ENCODE results near the gene MKNK1.

GRCh38 chr1:46513536-46513935, 90.5 kb downstream of the MKNK1 start:
- no peak for TF ChIP-seq CTCF (IDR thresholded peaks at IDR 0.05)
- no peak for TF ChIP-seq GABPA (IDR thresholded peaks at IDR 0.05; ENCODE audit: low read depth)
- no peak for TF ChIP-seq FOXM1 (IDR thresholded peaks at IDR 0.05; ENCODE audit: low read depth)

Data from SK-N-SH (cell line).